Loucy (cell line): ENCODE measurements around the gene LYZL2.
"Not testable (repeated sequence)": the region's sequence is repeated elsewhere in the genome, so short reads cannot be mapped to it uniquely, and the experiment has no call there.

Source experiments
- CTCF ChIP-seq: fragments of 200-600 bp; sonication (generic); conservative IDR thresholded peaks from 2 replicates; pipeline ENCODE4 v1.5.1; 2014; ENCODE audit warnings: mild to moderate bottlenecking, antibody characterized with exemption, low read length
- EZH2phosphoT487 ChIP-seq: fragments of 200-600 bp; IDR thresholded peaks from 2 replicates; pipeline ENCODE4 v1.6.1; 2018; ENCODE audit warnings: antibody characterized with exemption, mild to moderate bottlenecking, moderate library complexity, borderline replicate concordance

- not testable (repeated sequence) for TF ChIP-seq EZH2phosphoT487, CTCF
Observed at GRCh38 chr10:30626196-30626595, 3.4 kb downstream of the LYZL2 start.
